ENCODE measurements around the gene ADGRG3.
"Not testable (repeated sequence)": the region's sequence is repeated elsewhere in the genome, so short reads cannot be mapped to it uniquely, and the experiment has no call there.

Gene ADGRG3

GRCh38 chr16:57663917-57664661 is 4.0 kb upstream of the ADGRG3 start:
- DNase-seq: no peak

DNA sequence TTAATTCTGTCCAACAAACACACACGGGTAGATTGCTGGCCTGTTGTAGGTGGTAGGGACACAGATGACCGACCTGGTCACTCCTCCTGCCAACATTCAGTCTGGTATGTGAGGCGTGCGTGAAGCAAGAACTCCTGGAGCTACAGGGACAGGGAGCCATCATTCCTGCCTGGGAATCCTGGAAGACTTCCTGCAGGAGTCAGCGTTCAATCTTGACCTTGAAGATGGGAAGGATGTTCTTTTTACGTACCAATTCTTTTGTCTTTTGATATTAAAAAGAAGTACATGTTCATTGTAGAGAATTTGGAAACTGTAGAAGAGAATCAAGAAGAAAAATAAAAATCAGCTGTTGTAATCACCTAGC is 3.5 kb upstream of the ADGRG3 start:
- DNase-seq: no peak

GRCh38 chr16:57665541-57665940 is 2.6 kb upstream of the ADGRG3 start:
- DNase-seq: no peak

DNA sequence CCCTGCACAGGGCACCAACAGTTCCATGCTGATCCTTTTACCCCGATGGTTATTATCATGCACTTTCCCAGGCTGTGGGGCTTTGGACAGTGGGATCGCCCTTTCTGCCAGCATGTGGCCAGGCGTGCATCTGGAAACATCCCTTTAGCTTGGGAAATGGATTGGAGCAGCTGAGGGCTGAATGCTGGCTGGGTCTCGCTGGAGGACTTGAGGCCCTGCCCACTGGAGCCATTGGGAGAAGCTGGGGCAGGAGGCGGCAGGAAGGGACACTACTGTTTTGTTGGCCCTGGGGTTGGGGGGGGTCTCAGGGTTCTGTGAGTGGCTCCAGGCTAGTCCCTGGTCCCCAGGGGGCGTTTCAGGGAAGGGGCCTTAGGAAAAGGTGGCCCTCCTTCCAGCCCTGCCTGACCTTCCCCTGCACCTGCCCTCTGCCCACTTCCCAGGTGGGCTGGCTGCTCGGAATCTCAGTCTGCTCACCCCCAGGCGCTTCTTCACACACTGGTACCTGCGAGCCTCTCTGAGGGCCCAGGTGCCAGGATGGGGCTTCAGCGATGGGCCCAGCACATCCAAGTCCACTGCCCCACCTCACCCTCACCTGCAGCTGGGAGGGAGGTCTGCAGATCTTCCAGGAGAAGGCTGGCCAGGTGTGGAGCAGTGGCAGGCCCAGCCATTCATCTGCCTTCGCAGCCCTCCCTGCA is 1.6 kb upstream of the ADGRG3 start:
- no peak for DNase-seq

DNA sequence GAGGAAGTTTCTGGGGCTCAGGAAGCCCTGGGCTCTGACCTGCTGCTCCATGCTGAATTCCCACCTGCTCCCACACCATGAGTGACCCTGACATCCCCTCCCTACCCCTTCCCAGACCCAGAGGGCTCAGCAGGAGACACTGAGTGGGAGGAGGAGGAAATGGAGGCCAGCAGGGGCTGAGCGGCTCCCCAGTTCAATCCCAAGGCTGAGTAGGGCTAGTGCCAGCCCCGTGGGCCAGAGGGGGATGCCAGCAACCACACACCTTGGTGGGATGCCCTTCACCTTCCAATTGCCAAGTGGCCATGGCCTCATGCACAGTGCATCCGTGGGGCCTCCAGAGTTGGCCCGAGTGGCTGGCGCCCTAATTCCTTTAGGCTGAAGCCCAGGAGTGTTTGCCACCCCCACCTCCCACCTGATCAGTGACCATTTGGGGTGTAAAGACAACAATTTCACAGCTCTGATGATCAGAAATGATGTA is 1.0 kb upstream of the ADGRG3 start:
- DNase-seq: no peak

DNA sequence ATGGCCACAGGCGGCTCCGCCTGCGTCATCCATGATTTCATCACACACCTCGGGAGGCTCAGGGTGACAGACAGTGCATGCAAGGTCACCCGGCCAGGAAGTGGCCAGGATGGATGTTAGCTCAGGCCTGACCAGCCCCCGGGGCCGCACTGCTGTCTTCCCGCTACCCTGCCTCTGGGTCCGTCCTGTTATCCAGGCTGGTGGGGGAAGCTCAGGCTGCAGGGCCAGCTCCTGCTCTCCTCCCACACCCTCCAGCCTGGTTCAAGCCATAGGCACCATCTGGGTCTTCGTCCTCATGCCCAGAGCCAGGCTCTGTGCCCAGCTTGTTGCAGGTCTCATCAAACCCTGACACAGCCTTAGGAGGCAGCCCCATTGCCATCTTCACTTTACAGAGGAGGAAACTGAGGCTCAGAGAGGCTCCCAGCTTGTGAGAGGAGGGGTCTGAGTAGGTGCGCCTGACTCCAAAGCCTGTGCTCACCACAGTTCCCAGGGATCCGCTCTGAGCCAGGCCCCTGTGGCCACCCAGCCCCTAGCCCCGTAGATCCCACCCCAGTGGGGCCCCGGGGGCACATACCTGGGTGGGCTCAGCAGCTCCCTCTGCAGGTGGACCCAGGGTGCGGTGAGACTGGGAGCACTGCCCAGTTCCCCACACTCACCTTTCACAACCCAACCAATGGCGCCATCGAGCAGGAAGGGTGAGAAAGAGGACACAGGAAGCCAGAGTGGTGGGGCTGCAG is 412 bp upstream of the ADGRG3 start:
- DNase-seq: no peak

DNA sequence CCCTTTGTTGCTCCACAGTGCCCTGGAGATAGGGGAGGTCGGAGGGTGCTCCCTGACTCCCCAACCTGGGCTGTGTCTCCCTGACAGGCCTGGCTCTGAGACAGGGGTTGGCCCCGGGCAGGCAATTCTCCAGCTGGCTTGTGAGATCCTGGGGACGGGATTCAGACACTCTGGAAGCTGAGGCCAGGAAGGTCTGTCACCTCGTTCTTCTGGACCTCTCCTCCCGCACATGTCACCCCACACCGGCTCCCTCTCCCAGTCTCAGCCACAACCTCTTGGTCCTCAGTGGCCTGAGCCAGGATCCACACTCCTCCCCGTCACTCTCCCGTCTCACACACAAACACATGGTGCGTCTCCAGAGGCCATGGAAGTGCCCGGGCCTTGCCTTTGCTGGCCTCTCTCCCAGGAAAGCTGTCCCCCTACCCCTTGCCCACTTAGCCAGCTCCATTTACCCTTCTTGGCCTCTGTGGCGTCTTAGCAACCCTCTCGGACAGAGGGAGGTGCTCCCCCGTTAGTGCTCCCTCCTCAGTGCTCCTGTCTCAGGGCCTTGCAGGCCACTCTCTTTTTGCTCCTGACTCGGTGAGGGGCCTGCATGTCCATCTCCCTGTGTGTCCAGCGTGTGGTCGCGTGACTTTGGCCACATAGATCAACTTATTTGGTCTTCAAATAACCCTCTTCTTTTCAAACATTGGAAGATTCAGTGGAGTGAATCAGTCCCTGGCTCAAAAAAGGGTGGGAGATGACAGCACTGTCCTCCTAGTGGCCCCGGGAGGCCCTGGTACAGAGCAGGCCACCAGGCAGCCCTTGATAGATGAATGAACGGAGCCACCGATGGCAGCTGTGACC is 747 bp downstream of the ADGRG3 start:
- no peak for DNase-seq

DNA sequence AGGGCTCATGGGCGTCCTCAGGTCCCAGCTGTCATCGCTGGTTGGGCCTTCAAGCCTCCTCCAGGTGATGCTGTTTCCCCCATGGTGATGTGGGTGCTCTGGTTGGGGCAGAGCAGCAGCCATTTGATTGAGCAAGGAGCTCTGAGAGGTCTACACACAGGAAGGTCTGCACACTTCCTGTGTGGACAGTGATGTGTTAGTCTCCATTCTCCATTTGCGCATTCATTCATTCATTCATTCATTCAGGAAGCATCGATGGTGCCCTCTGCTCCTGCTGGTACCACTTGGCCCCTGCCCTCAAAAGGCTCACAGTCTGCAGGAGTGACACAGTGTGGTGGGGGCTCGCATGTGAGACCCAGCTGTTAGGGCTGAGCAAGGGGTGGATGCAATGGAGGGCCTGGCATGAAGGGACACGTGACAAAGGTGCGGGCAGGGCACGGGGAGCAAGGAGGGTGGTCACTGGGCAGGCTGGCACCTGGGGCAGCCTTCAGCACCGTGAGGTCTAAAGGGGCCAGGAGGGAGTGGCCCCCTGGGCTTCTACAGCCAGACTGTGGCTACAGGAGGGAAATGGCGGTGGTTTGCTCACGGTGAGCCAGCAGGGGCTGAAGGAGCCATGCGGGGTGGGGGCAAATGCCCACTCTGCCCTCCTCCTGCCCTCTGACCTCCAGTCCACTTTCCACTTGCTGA is 1.5 kb downstream of the ADGRG3 start:
- no peak for DNase-seq

- DNase-seq: no peak
Observed at GRCh38 chr16:57670196-57670595, 2.1 kb downstream of the ADGRG3 start.

DNA sequence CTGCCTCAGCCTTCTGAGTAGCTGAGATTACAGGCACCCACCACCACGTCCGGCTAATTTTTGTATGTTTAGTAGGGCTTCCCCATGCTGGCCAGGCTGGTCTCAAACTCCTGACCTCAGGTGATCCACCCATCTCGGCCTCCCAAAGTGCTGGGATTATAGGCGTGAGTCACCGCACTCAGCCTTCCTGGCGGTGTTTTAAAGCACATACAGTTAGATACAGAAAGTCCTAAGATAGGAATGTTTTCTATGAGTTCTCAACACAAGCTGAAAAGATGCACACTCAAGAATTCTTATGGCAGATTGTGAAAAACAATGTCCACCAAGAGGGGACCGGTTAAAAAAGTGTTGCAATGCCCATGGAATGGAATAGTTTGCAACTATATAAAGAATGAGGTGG is 3.3 kb downstream of the ADGRG3 start:
- DNase-seq: not testable (repeated sequence)

- no peak for DNase-seq
Observed at GRCh38 chr16:57672416-57672815, 4.3 kb downstream of the ADGRG3 start.

DNA sequence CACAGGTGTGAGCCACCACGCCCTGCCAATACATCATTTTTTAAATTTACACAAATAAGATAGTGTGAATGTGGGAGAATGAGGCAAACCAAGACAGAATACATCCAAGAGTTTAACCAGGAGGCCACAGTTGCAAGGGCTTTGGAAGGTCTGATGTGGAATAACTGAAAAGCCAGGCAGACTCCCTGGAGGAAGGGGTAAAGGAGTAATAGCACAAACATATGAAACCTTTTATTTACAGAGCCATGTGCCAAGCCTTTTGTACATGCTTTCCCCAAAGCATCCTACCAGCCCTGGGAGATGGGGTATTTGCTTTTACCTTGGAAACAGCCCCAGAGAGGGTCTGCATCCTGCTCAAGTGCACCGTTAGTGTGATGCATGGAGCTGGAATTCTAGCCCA is 4.7 kb downstream of the ADGRG3 start:
- no peak for DNase-seq

- DNase-seq: no peak
Observed at GRCh38 chr16:57675741-57676551, 7.8 kb downstream of the ADGRG3 start.

DNA sequence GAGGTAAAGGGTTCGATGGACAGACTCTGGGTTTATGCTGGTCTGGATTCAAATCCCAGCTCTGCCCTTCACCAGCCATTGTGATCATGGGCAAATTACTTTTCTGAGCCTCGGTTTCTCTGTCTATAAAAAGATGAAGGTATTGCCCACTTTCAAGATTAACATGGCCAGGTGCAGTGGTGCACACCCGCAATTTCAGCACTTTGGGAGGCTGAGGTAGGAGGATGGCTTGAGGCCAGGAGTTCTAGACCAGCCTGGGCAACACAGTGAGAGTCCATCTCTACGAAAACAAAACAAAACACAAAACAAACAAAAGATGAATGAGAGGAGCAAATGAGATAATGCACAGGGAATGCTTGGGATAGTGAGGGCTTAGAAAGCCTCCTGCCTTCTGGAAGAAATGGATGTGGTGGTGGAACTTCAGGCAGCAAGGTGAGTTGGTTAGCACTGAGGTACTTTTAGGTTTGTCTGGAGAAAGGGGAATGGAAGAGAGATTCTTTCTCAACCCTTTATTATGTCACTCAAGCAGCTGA is 8.5 kb downstream of the ADGRG3 start:
- no peak for DNase-seq

DNA sequence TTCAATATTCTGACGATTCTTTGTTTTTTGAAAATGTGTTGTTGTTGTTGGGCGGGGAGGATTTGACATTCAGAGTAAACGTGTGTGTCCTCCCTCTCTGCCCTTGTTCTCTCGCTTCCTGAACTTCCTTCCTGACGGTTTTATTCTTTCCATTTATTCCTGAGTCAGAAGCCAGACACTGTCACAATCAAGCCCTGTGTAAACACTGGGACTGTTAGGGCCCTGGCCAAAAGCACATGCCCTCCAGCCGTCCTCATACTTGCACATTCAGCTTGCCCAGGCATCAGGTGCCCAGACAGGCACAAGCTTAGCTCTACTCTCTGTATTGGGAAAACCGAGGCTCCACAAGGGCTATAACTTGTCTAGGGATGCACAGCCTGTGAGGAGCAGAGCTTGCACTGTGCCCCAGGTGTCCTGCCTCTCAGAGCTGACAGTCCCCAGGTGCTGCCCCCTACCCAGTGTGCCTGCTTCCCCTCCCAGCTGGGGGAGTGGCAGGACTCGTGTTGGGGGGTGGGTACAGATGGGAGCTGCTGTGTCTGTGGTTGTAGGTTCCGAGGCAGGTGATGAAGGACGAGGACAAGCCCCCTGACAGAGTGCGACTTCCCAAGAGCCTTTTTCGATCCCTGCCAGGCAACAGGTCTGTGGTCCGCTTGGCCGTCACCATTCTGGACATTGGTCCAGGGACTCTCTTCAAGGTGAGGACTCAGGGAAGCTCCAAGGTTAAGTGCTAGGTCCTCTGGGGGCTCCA is 9.7 kb downstream of the ADGRG3 start:
- DNase-seq: no peak

- no peak for DNase-seq
Observed at GRCh38 chr16:57679016-57679415, 10.9 kb downstream of the ADGRG3 start.

GRCh38 chr16:57679767-57680482 is 11.8 kb downstream of the ADGRG3 start:
- no peak for DNase-seq

GRCh38 chr16:57680842-57681375 is 12.8 kb downstream of the ADGRG3 start:
- no peak for DNase-seq

Measured in SW 1271 (cell line).